ENCODE results near the gene METTL24. TPM values are rescaled to one million over a fixed set of nuclear protein-coding genes. Genes with fewer than 3 reads are reported as not detected.

METTL24 gene
- total RNA-seq, 2 donors from 2014 or later: 12.1 to 27.6 TPM

- H3K27me3 ChIP-seq (replicated peaks; ENCODE audit: insufficient read depth): no peaks in the 10 kb centered on the region
- H3K9me3 ChIP-seq: no peaks in the 10 kb centered on the region
- H3K36me3 ChIP-seq: no peaks in the 10 kb centered on the region
- ATAC-seq (ENCODE audit: insufficient number of reproducible peaks, low FRiP score, low read depth) (no peak), DNase-seq (ENCODE audit: low spot score) (no peak)
- no peak overlapping the region for H3K27ac ChIP-seq
- TF ChIP-seq CTCF (IDR thresholded peaks at IDR 0.05): no peak
- no peak overlapping the region for H3K4me3 ChIP-seq
- peaks cover 6 to 28% of the 10 kb centered on the region in 2 donors for H3K4me1 ChIP-seq (ENCODE audit: control insufficient read depth in 1 of 2, low read depth in 2 of 2)
Measured at GRCh38 chr6:110348961-110349690, 9.0 kb downstream of the METTL24 start.

- no peak overlapping the region for H3K27ac ChIP-seq
- ATAC-seq (ENCODE audit: insufficient number of reproducible peaks, low FRiP score, low read depth): no peak
- no peak for TF ChIP-seq CTCF (IDR thresholded peaks at IDR 0.05)
Measured at GRCh38 chr6:110345025-110345424, 13.1 kb downstream of the METTL24 start.

GRCh38 chr6:110342759-110343158 lies 15.4 kb downstream of the METTL24 start:
- TF ChIP-seq CTCF (IDR thresholded peaks at IDR 0.05): no peak
- Histone ChIP-seq H3K36me3 (no peaks in the 10 kb centered on the region), H3K9me3 (no peaks in the 10 kb centered on the region), H3K27me3 (replicated peaks; ENCODE audit: insufficient read depth) (no peaks in the 10 kb centered on the region), H3K4me3 (no peak overlapping the region), H3K4me1 (ENCODE audit: control insufficient read depth in 1 of 2, low read depth in 2 of 2) (peaks cover 11 to 38% of the 10 kb centered on the region in 2 donors), H3K27ac (no peak overlapping the region)
- no peak for ATAC-seq (ENCODE audit: insufficient number of reproducible peaks, low FRiP score, low read depth)
- DNase-seq (ENCODE audit: low spot score): no peak

More at GRCh38 chr6:110345025-110345424, 13.1 kb downstream of the METTL24 start:
- H3K27me3 ChIP-seq (replicated peaks; ENCODE audit: insufficient read depth): no peaks in the 10 kb centered on the region
- H3K4me3 ChIP-seq: no peak overlapping the region
- H3K9me3 ChIP-seq: no peaks in the 10 kb centered on the region
- no peaks in the 10 kb centered on the region for H3K36me3 ChIP-seq
- DNase-seq (ENCODE audit: low spot score): no peak
- H3K4me1 ChIP-seq (ENCODE audit: control insufficient read depth in 1 of 2, low read depth in 2 of 2): peaks cover 11 to 25% of the 10 kb centered on the region in 2 donors

- ATAC-seq (ENCODE audit: insufficient number of reproducible peaks, low FRiP score, low read depth) (no peak), DNase-seq (ENCODE audit: low spot score) (no peak)
- Histone ChIP-seq H3K27ac (peak overlapping the region; percentile 62 to 75), H3K4me1 (ENCODE audit: control insufficient read depth in 1 of 2, low read depth in 2 of 2) (peaks cover 11 to 38% of the 10 kb centered on the region in 2 donors), H3K27me3 (replicated peaks; ENCODE audit: insufficient read depth) (no peaks in the 10 kb centered on the region), H3K36me3 (no peaks in the 10 kb centered on the region), H3K4me3 (no peak overlapping the region), H3K9me3 (no peaks in the 10 kb centered on the region)
- peak; percentile 9 for TF ChIP-seq CTCF (IDR thresholded peaks at IDR 0.05)
Measured at GRCh38 chr6:110341663-110342596, 16.2 kb downstream of the METTL24 start.

GRCh38 chr6:110341067-110341466 lies 17.1 kb downstream of the METTL24 start:
- no peak overlapping the region for H3K4me3 ChIP-seq
- H3K27me3 ChIP-seq (replicated peaks; ENCODE audit: insufficient read depth): no peaks in the 10 kb centered on the region
- TF ChIP-seq CTCF (IDR thresholded peaks at IDR 0.05): no peak
- peak overlapping the region; percentile 62 to 75 for H3K27ac ChIP-seq
- peaks cover 11 to 38% of the 10 kb centered on the region in 2 donors for H3K4me1 ChIP-seq (ENCODE audit: control insufficient read depth in 1 of 2, low read depth in 2 of 2)
- no peaks in the 10 kb centered on the region for H3K9me3 ChIP-seq
- DNase-seq (ENCODE audit: low spot score): no peak
- no peaks in the 10 kb centered on the region for H3K36me3 ChIP-seq
- no peak for ATAC-seq (ENCODE audit: insufficient number of reproducible peaks, low FRiP score, low read depth)
